Fibroblast of lung (primary cell): Measurements from ENCODE around the gene RAB11FIP3. TPM values are rescaled to one million over a fixed set of nuclear protein-coding genes. Genes with fewer than 3 reads are reported as not detected.

Experiments used
- DNase-seq, 2 donors: peaks; one replicate each; pipeline versions ENCODE4 v3.0.0 to v3.0.0-alpha.2; 2010; ENCODE audit warnings: low read depth in 2 of 2
- H2AFZ ChIP-seq: 2 replicates; pipeline ENCODE4 v1.5.1; 2012; ENCODE audit warnings: low read length, control low read depth, inconsistent platforms
- H3K27ac ChIP-seq: 2 replicates; pipeline ENCODE4 v1.5.1; 2011; ENCODE audit warnings: low read length, control low read depth; ENCODE audit not compliant: insufficient read depth
- H3K27me3 ChIP-seq: 2 replicates; pipeline ENCODE4 v1.5.1; 2011; ENCODE audit warnings: mild to moderate bottlenecking, low read length; ENCODE audit not compliant: control insufficient read depth, insufficient read depth
- H3K36me3 ChIP-seq: 2 replicates; pipeline ENCODE4 v1.5.1; 2011; ENCODE audit warnings: low read length; ENCODE audit not compliant: control insufficient read depth, insufficient read depth
- H3K4me1 ChIP-seq: 2 replicates; pipeline ENCODE4 v1.5.1; 2011; ENCODE audit warnings: low read length; ENCODE audit not compliant: control insufficient read depth, insufficient read depth; ENCODE audit errors: extremely low read depth
- H3K4me2 ChIP-seq: 2 replicates; pipeline ENCODE4 v1.5.1; 2011; ENCODE audit warnings: low read length, control low read depth; ENCODE audit not compliant: insufficient read depth; ENCODE audit errors: extremely low read depth
- H3K4me3 ChIP-seq, 4 experiments: fragments of 200-600 bp in 1 of 4; sonication (generic) in 1 of 4; replicated peaks in 1 of 4; 2 replicates each; pipeline ENCODE4 v1.5.1; 2011 to 2016; ENCODE audit warnings: low read length in 4 of 4, low read depth in 3 of 4, mild to moderate bottlenecking in 3 of 4, control low read depth in 2 of 4, inconsistent platforms in 1 of 4, mixed read lengths in 1 of 4; ENCODE audit not compliant: insufficient read depth in 1 of 4; ENCODE audit errors: control extremely low read depth in 1 of 4
- H3K79me2 ChIP-seq: 2 replicates; pipeline ENCODE4 v1.5.1; 2012; ENCODE audit warnings: mild to moderate bottlenecking, low read length, inconsistent platforms; ENCODE audit not compliant: control insufficient read depth, insufficient read depth
- H3K9ac ChIP-seq: 2 replicates; pipeline ENCODE4 v1.5.1; 2011; ENCODE audit warnings: mild to moderate bottlenecking, low read length, control low read depth; ENCODE audit not compliant: insufficient read depth
- H3K9me3 ChIP-seq: 2 replicates; pipeline ENCODE4 v1.5.1; 2012; ENCODE audit warnings: low read depth, low read length; ENCODE audit not compliant: control insufficient read depth, insufficient read depth
- H4K20me1 ChIP-seq: 2 replicates; pipeline ENCODE4 v1.5.1; 2011; ENCODE audit warnings: low read length; ENCODE audit not compliant: control insufficient read depth, insufficient read depth; ENCODE audit errors: extremely low read depth
- CTCF ChIP-seq, 2 donors: IDR thresholded peaks in 1 of 2; conservative IDR thresholded peaks in 1 of 2; 1 replicate in 1 of 2; 2 replicates in 1 of 2; pipeline ENCODE4 v1.5.1; 2011 to 2012; ENCODE audit warnings: low read length in 2 of 2, control low read depth in 1 of 2, inconsistent platforms in 1 of 2, low read depth in 1 of 2, mild to moderate bottlenecking in 1 of 2
- EZH2 ChIP-seq: IDR thresholded peaks from 2 replicates; pipeline ENCODE4 v1.5.1; 2012; ENCODE audit warnings: low read length, control low read depth, mild to moderate bottlenecking; ENCODE audit errors: missing control alignments
- polyA plus RNA-seq, 2 donors: library from polyadenylated mRNA; depleted of rRNA in 1 of 2; stranded (reverse) in 1 of 2; unstranded in 1 of 2; fragments of >200 nt; gene quantifications; 2 replicates each; pipeline ENCODE4 v1.2.1, GENCODE V29; 2011 to 2012; ENCODE audit warnings: missing spikeins in 1 of 2
- total RNA-seq: library from RNA; depleted of rRNA; stranded (reverse); fragments of >200 nt; gene quantifications from 2 replicates; pipeline ENCODE4 v1.2.1, GENCODE V29; 2014

The RAB11FIP3 gene
- total and polyA plus RNA-seq, 2 donors (not counting 1 experiment from before 2014, with no cell fraction given), result 7.3 to 22.1 TPM

GRCh38 chr16:554297-554621, 128.8 kb downstream of the RAB11FIP3 start:
- Histone ChIP-seq H3K9ac (no peak overlapping the region), H3K79me2 (no peaks in the 10 kb centered on the region), H3K27me3 (peaks cover 4% of the 10 kb centered on the region), H3K4me3 (no peak overlapping the region), H3K27ac (no peak overlapping the region), H3K4me1 (no peaks in the 10 kb centered on the region), H3K36me3 (peaks cover 11% of the 10 kb centered on the region), H3K9me3 (no peaks in the 10 kb centered on the region), H3K4me2 (no peak overlapping the region), H2AFZ (no peak overlapping the region), H4K20me1 (no peaks in the 10 kb centered on the region)
- DNase-seq, result no peak
- TF ChIP-seq EZH2 (no peak), CTCF (conservative IDR thresholded peaks at IDR 0.05 in 1 of 2, IDR thresholded peaks at IDR 0.05 in 1 of 2; ENCODE audit: low read depth in 1 of 2, low read length in 2 of 2) (no peak)

GRCh38 chr16:554640-555365, 129.4 kb downstream of the RAB11FIP3 start:
- peaks cover 9% of the 10 kb centered on the region for H3K36me3 ChIP-seq
- peak overlapping the region; percentile 35 for H3K4me2 ChIP-seq
- H3K9ac ChIP-seq, result peak overlapping the region; percentile 23
- TF ChIP-seq EZH2, result no peak
- no peak for TF ChIP-seq CTCF (conservative IDR thresholded peaks at IDR 0.05 in 1 of 2, IDR thresholded peaks at IDR 0.05 in 1 of 2; ENCODE audit: low read depth in 1 of 2, low read length in 2 of 2)
- peak overlapping the region; percentile 43 for H3K27ac ChIP-seq
- no peak overlapping the region for H3K4me3 ChIP-seq
- H3K79me2 ChIP-seq, result no peaks in the 10 kb centered on the region
- no peaks in the 10 kb centered on the region for H3K4me1 ChIP-seq
- DNase-seq, result peak; percentile 74 to 80
- peaks cover 8% of the 10 kb centered on the region for H3K27me3 ChIP-seq
- no peaks in the 10 kb centered on the region for H3K9me3 ChIP-seq
- H4K20me1 ChIP-seq, result no peaks in the 10 kb centered on the region
- no peak overlapping the region for H2AFZ ChIP-seq

GRCh38 chr16:555528-556473, 130.4 kb downstream of the RAB11FIP3 start:
- Histone ChIP-seq H4K20me1 (no peaks in the 10 kb centered on the region), H3K9me3 (no peaks in the 10 kb centered on the region), H3K4me3 (no peak overlapping the region), H3K9ac (no peak overlapping the region), H3K27me3 (peaks cover 9% of the 10 kb centered on the region), H3K4me1 (no peaks in the 10 kb centered on the region), H2AFZ (no peak overlapping the region), H3K79me2 (no peaks in the 10 kb centered on the region), H3K4me2 (no peak overlapping the region), H3K36me3 (peaks cover 9% of the 10 kb centered on the region), H3K27ac (peak overlapping the region; percentile 43)
- DNase-seq, result no peak
- no peak for TF ChIP-seq EZH2
- TF ChIP-seq CTCF (conservative IDR thresholded peaks at IDR 0.05 in 1 of 2, IDR thresholded peaks at IDR 0.05 in 1 of 2; ENCODE audit: low read depth in 1 of 2, low read length in 2 of 2), result no peak
